ENCODE data around the gene SLC12A3. TPM values are rescaled to one million over a fixed set of nuclear protein-coding genes. Genes with fewer than 3 reads are reported as not detected.

SLC12A3 gene
- total RNA-seq, 4 donors from 2014 or later = not detected

GRCh38 chr16:56871172-56871593, 6.2 kb downstream of the SLC12A3 start:
- Histone ChIP-seq H3K9me3 (no peaks in the 10 kb centered on the region), H3K4me1 (peaks cover 0 to 10% (median 5%) of the 10 kb centered on the region in 3 donors), H3K4me3 (no peak overlapping the region), H3K27me3 (no peaks in the 10 kb centered on the region), H3K27ac (no peak overlapping the region), H3K36me3 (no peaks in the 10 kb centered on the region)
- TF ChIP-seq, protein P1, sequence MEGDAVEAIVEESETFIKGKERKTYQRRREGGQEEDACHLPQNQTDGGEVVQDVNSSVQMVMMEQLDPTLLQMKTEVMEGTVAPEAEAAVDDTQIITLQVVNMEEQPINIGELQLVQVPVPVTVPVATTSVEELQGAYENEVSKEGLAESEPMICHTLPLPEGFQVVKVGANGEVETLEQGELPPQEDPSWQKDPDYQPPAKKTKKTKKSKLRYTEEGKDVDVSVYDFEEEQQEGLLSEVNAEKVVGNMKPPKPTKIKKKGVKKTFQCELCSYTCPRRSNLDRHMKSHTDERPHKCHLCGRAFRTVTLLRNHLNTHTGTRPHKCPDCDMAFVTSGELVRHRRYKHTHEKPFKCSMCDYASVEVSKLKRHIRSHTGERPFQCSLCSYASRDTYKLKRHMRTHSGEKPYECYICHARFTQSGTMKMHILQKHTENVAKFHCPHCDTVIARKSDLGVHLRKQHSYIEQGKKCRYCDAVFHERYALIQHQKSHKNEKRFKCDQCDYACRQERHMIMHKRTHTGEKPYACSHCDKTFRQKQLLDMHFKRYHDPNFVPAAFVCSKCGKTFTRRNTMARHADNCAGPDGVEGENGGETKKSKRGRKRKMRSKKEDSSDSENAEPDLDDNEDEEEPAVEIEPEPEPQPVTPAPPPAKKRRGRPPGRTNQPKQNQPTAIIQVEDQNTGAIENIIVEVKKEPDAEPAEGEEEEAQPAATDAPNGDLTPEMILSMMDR (IDR thresholded peaks at IDR 0.05) = no peak
- TF ChIP-seq POLR2AphosphoS5 (IDR thresholded peaks at IDR 0.05) = no peak
- TF ChIP-seq EP300 (IDR thresholded peaks at IDR 0.05) = no peak
- no peak for TF ChIP-seq POLR2A (IDR thresholded peaks at IDR 0.05)
- no peak for ATAC-seq
- WGBS, 2 donors (ENCODE audit: low coverage in 1 of 2) = 59 to 80% methylated on average over 1 to 5 of the region's 7 CpGs

- Histone ChIP-seq H3K27ac (no peak overlapping the region), H3K4me1 (no peaks in the 10 kb centered on the region), H3K4me3 (no peak overlapping the region), H3K27me3 (no peaks in the 10 kb centered on the region), H3K9me3 (no peaks in the 10 kb centered on the region), H3K36me3 (no peaks in the 10 kb centered on the region)
- TF ChIP-seq POLR2A (IDR thresholded peaks at IDR 0.05) (no peak), POLR2AphosphoS5 (IDR thresholded peaks at IDR 0.05) (no peak), EP300 (IDR thresholded peaks at IDR 0.05) (no peak)
- TF ChIP-seq, protein P1 (IDR thresholded peaks at IDR 0.05) = no peak
- no peak for ATAC-seq
- 90 to 95% methylated on average over 6 to 7 of the region's 10 CpGs for WGBS, 2 donors (ENCODE audit: low coverage in 1 of 2)
These were observed 7.9 kb downstream of the SLC12A3 start for GRCh38 chr16:56872863-56873391.

- WGBS, 2 donors (ENCODE audit: low coverage in 1 of 2) = no CpG with 5 or more reads among the region's 11 CpGs
- H3K27ac ChIP-seq = no peak overlapping the region
- no peaks in the 10 kb centered on the region for H3K4me1 ChIP-seq
- no peaks in the 10 kb centered on the region for H3K9me3 ChIP-seq
- no peaks in the 10 kb centered on the region for H3K36me3 ChIP-seq
- no peak overlapping the region for H3K4me3 ChIP-seq
- TF ChIP-seq, protein P1 (IDR thresholded peaks at IDR 0.05) = no peak
- TF ChIP-seq POLR2AphosphoS5 (IDR thresholded peaks at IDR 0.05) (no peak), POLR2A (IDR thresholded peaks at IDR 0.05) (no peak), EP300 (IDR thresholded peaks at IDR 0.05) (no peak)
- ATAC-seq = no peak
- no peaks in the 10 kb centered on the region for H3K27me3 ChIP-seq
These were observed 9.8 kb downstream of the SLC12A3 start for GRCh38 chr16:56874800-56875199.

DNA sequence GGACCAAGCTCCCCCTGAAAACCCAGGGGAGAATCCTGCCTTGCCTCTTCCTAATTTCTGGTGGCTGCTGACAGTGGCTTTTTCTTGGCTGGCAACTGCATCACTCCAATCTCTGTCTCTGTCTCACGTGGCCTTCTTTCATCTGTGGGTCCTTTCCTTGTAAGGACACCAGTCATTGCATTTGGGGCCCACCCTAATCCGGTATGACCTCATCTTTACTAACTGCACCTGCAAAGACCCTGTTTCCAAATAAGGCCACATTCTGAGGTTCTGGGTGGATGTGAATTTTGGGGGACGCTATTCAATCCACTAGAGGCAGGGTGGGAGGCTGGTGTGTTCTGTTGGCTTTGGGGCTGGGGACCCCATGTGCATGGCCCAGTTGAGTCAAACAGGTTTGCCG, 11.0 kb downstream of the SLC12A3 start:
- 75 to 79% methylated on average over 2 of the region's 4 CpGs for WGBS, 2 donors (ENCODE audit: low coverage in 1 of 2)
- H3K27me3 ChIP-seq = no peaks in the 10 kb centered on the region
- H3K27ac ChIP-seq = no peak overlapping the region
- H3K4me1 ChIP-seq = no peaks in the 10 kb centered on the region
- no peaks in the 10 kb centered on the region for H3K9me3 ChIP-seq
- no peak for ATAC-seq
- TF ChIP-seq POLR2AphosphoS5 (IDR thresholded peaks at IDR 0.05) (no peak), POLR2A (IDR thresholded peaks at IDR 0.05) (no peak), EP300 (IDR thresholded peaks at IDR 0.05) (no peak)
- TF ChIP-seq, protein P1 (IDR thresholded peaks at IDR 0.05) = no peak
- no peak overlapping the region for H3K4me3 ChIP-seq
- H3K36me3 ChIP-seq = no peaks in the 10 kb centered on the region

DNA sequence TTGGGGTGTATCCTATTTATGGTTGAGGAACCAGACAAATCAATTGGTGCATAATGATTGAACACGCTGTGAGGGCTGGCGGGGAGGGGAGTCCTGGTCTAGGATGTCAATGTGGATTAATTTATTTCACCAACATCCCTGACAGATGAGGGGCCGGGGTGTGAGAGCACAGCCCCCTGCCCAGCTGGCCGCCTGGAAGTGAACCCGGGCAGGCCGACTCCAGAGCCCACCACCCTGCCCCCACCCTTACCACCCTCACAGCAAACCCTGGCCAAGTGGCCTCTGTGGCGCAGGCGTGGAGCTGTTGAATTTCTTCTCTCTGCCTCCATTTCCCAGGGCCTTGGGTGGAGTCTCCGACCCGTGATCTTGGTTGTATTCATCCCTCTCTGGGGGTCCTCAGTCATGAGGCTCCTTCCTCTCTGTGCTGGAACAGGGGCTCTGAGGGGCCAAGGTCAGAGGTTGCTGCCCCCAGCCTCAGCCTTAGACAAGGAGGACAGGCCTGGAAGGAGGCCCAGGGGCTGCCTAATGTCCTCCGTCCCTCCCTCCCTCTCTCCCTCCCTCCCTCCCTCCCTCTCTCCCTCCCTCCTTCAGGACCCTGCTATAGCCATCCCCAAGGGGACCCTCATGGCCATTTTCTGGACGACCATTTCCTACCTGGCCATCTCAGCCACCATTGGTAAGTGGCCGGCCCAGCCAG, 12.6 kb downstream of the SLC12A3 start:
- Histone ChIP-seq H3K27ac (no peak overlapping the region), H3K4me1 (no peaks in the 10 kb centered on the region), H3K9me3 (no peaks in the 10 kb centered on the region), H3K27me3 (no peaks in the 10 kb centered on the region), H3K4me3 (no peak overlapping the region), H3K36me3 (no peaks in the 10 kb centered on the region)
- WGBS, 2 donors (ENCODE audit: low coverage in 1 of 2) = 84 to 100% methylated on average over 2 to 5 of the region's 13 CpGs
- no peak for ATAC-seq
- no peak for TF ChIP-seq EP300 (IDR thresholded peaks at IDR 0.05)
- TF ChIP-seq, protein P1 (IDR thresholded peaks at IDR 0.05) = no peak

Measured in gastroesophageal sphincter (tissue), 4 donors.